Astrocyte of the cerebellum (primary cell): Measurements from ENCODE around the gene PKNOX2.
A peak's percentile ranks its signal among the peaks of the same experiment; 100 is the strongest.

Source experiments
- DNase-seq: peaks from one replicate; pipeline ENCODE4 v3.0.0-alpha.2; 2011; ENCODE audit warnings: low read depth
- H3K4me3 ChIP-seq: 2 replicates; pipeline ENCODE4 v1.5.1; 2011; ENCODE audit warnings: mild to moderate bottlenecking, low read depth, low read length, moderate library complexity
- CTCF ChIP-seq: IDR thresholded peaks from 2 replicates; pipeline ENCODE4 v1.5.1; 2012; ENCODE audit warnings: low read length, low read depth, moderate library complexity, mild to moderate bottlenecking; ENCODE audit errors: missing control alignments
- in situ Hi-C: cut with HindIII; loops from 2 replicates; pipeline ENCODE4 v1.10.0; 2017; ENCODE audit warnings: low sequenced_read_pairs

The PKNOX2 gene

GRCh38 chr11:125192717-125193415, 28.3 kb downstream of the PKNOX2 start:
- in situ Hi-C loops: no loop called here

GRCh38 chr11:125193416-125193726, 28.8 kb downstream of the PKNOX2 start:
- in situ Hi-C loops: no loop called here
- DNase-seq: no peak
- H3K4me3 ChIP-seq: no peak overlapping the region
- TF ChIP-seq CTCF: no peak

More at GRCh38 chr11:125192717-125193415, 28.3 kb downstream of the PKNOX2 start:
- TF ChIP-seq CTCF: no peak
- no peak for DNase-seq
- no peak overlapping the region for H3K4me3 ChIP-seq

DNA sequence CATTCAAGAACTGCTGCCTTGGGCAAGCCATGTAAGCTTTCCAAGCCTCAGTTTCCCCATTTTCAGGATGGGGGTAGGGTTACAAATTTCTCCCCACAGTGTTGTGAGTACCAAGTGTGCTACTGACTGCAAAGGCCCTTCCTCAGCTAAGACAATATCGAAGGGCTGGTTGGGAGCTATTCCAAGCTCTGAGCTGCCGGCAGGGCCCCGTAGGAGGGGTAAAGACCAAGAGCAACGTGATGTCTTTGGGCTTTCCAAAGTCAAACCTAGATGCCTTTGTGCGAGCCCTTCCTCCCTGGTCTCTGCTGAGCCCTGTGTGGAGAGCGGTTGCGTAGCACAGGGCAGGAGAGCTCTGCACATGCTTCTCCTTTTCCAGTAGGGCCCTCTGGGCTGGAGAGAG, 29.3 kb downstream of the PKNOX2 start:
- no peak for DNase-seq
- in situ Hi-C loops: no loop called here
- no peak for TF ChIP-seq CTCF
- H3K4me3 ChIP-seq: no peak overlapping the region

DNA sequence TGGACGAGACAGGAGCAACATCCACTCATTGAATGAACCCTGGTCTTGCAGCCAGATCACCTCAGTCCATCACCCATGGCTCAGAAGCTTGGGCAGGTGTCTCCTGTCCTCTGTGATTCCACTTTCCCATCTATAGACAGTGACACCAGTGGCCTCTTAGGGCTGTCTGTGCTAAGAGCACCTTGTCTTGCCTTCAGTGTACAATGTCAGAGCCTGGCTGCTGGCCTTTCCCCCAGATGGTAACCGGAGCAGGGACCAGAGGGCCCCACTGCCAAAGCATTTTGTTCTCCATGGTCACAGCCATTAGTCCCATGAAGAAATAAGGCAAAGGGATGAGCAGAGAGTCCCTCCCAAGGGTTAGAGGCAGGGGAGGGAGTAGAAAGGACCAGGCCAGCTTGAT, 35.4 kb downstream of the PKNOX2 start:
- in situ Hi-C loops: no loop called here
- TF ChIP-seq CTCF: no peak
- no peak for DNase-seq
- no peak overlapping the region for H3K4me3 ChIP-seq

- in situ Hi-C loops: no loop called here
- DNase-seq: no peak
- TF ChIP-seq CTCF: no peak
- no peak overlapping the region for H3K4me3 ChIP-seq
These were observed 35.9 kb downstream of the PKNOX2 start for GRCh38 chr11:125200441-125200840.

- in situ Hi-C loops: no loop called here
- no peak for TF ChIP-seq CTCF
- DNase-seq: peak; percentile 18
- H3K4me3 ChIP-seq: no peak overlapping the region
These were observed 37.1 kb downstream of the PKNOX2 start for GRCh38 chr11:125201525-125202141.
